HT1080 (cell line): ENCODE measurements around the gene CFAP251. TPM values are rescaled to one million over a fixed set of nuclear protein-coding genes. Genes with fewer than 3 reads are reported as not detected.
A peak's percentile ranks its signal among the peaks of the same experiment; 100 is the strongest.
"Not testable (repeated sequence)": the region's sequence is repeated elsewhere in the genome, so short reads cannot be mapped to it uniquely, and the experiment has no call there.

Experiments used
- DNase-seq: peaks from one replicate; pipeline ENCODE4 v3.0.0-alpha.2; 2015; ENCODE audit warnings: low read depth
- total RNA-seq: library from RNA; depleted of rRNA; stranded (reverse); fragments of >200 nt; shearing (Covaris generic); gene quantifications from 2 replicates; pipeline ENCODE4 v1.2.3, GENCODE V29; 2014

The CFAP251 gene
- total RNA-seq, 1 experiment from 2014 or later: 11.2 TPM

- no peak for DNase-seq
These were observed 55.9 kb downstream of the CFAP251 start for GRCh38 chr12:121974026-121974985.

DNA sequence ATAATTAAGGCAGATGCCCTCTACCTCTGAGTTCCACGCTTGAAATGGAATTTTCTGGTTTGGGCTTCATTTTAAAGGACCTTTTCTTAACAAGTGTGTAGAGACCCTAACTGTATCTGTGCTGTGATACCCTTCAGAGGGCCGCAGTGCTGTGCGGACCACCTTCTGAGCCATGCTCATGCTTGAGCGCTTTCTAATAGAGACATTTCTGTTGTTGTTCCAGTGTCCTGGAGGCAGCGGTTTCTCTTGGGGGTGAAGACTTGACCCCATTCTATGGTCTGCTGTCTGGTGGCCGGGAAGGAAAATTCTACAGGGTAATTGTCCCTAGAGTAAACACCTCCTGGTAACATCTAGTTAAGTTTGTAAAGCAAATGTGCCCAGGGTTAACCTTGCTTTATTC lies 56.6 kb downstream of the CFAP251 start:
- DNase-seq: no peak

GRCh38 chr12:121976950-121977349 lies 58.6 kb downstream of the CFAP251 start:
- no peak for DNase-seq

DNA sequence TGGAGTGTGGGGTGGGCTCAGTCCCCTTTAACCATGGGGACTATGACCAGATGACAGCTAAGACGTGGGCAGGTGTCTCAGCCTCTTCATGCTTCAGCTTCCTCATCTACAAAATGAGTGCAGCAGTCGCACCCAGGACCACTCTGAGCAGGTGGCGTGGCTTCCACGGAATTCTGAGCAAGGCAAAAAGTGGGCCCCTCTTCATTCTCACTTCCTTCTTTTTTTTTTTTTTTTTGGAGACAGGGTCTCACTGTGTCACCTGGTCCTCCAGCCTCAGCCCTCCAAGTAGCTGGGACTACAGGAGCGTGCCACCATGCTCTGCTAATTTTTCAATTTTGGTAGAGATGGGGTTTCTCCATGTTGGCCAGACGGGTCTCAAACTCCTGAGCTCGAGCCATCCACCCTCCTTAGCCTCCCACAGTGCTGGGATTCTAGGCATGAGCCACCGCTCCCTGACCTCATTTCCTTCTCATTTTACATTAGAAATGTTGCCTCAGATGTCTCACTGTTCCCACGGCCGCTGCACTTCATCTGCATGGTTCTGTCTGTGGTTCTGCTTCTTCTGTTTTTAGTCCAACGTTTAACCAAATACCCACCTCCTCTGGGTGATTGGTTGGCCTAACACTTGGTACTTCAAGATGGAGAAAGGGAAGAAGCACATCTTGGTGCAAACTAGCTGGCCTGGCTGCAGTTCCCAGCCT lies 61.9 kb downstream of the CFAP251 start:
- DNase-seq: peak; percentile 48

GRCh38 chr12:121980892-121981272 lies 62.5 kb downstream of the CFAP251 start:
- no peak for DNase-seq

DNA sequence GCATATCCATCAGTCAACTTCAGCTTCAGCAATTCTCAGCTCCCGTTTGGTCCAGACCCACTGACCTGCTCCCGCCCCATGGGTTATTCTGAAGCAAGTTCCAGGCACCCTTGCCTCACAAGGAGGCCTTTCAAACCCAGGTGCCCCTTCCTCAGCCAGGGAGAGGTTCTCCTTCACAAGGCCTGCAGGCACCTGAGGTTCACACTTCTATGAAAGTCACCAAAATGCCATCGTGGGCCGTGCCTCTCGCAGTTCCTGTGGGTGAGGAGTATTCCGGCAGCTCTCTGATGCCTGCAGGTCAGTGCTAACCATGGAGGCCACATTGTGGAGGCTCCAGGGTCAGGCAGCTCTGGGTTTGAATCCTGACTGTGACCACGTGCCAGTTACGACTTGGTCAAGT lies 63.1 kb downstream of the CFAP251 start:
- DNase-seq: no peak

DNA sequence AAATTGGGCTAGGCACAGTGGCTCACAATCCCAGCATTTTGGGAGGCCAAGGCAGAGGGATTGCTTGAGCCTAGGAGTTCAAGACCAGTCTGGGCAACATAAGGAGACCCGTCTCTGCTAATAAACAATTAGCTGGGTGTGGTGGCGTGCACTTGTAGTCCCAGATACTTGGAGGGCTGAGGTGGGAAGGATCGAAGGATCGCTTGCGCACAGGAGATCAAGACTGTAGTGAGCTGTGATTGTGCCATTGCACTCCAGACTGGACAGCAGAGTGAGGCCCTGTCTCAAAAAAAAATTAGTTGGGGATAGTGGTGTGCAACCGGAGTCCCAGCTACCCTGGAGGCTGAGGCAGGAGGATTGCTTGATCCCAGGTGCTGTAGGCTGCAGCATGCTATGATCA lies 64.6 kb downstream of the CFAP251 start:
- DNase-seq: no peak

GRCh38 chr12:121983536-121984210 lies 65.3 kb downstream of the CFAP251 start:
- DNase-seq: no peak

- DNase-seq: no peak
These were observed 68.3 kb downstream of the CFAP251 start for GRCh38 chr12:121986489-121987245.

DNA sequence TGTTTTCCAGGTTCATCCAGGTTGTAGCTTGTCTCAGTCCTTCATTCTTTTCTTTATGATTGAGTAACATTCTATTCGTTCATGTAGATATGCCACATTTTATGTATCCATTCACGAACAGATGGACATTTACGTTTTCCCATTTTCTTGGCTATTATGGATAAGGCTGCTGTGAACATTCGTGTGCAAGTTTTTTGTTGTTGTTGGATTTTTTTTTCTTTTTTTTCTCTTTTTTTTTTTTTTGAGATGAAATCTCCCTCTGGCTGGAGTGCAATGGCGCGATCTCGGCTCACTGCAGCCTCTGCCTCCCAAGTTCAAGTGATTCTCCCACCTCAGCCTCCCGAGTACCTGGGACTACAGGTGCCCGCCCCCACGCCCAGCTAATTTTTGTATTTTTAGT lies 70.1 kb downstream of the CFAP251 start:
- DNase-seq: not testable (repeated sequence)

DNA sequence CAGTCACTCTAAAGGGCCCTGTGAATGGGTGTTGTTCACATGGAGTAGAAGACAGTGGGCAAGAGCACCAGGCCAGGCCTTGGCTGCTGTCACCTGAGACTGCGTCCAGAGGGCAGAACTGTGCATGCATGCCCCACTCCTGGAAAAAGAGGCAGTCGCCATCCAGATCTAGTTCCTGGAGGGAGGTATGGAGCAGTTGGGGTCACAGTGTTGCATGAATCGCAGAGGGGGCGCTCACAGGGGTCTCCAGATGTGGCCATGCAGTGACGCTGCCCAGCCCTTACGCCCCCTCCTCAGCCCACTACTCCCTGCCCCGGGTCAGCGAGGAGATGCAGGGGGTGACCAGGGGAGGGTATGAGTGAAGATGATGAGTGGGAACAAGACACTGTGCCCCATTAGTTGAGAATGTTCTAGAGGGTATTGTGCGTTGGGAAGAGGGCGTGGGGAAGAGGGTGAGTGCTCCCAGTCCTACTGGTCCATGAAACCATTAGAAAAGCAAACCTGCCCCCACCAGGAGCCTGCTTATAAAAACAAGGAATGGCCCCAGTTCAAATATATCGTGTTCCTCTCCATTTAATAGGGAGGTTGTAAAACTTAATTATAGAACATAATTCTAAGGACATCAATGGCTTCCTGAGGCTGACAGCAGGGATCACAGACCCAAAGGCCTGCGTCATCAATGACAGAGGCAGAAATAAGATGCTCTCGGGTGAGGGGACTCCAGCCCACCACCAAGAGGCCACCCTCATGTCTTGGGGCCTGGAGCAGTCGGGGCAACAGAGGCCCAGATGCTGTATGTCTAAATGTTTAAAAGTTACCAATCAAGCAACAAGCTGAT lies 71.1 kb downstream of the CFAP251 start:
- no peak for DNase-seq

GRCh38 chr12:121990114-121990647 lies 71.8 kb downstream of the CFAP251 start:
- no peak for DNase-seq

DNA sequence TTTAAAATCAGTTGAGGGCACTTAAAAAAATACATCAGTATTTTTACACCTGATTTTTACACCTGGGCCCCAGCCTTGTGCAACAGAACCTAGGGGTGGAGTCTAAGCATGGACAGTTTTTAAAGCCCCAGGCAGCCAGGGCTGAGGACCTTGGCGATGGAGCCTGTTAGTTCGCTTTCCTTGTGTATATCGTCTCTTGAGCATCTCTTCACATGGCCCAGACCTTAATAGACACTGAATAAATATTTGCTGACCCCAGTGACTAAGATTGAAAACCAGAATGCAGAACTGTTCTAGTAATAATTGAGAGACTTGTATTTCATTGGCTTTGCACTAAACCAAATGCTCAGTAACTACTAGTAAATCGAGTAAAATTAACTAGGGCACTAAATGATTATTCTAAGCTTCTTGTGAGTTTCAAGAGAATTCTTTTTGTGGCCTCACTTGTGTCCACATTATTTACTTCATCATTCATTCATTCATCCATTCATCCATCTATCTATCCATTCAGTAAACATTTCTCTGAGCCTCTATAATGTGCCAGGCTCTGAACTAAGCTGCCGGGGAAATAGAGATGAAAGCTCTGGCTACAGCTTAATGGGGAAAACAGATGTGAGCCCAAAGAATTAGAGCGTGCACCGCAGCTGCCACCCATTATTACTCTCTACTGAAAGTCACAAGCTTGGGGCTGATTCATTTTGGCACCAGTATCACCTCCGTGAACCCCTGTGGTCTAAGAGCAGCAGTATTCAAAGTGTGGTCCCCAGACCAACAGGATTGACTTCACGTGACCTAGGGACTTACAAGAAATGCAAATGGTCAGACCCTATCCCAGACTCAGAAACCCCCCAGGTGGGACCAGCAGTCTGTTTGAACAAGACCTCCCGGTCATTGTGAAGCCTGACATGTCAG lies 72.6 kb downstream of the CFAP251 start:
- no peak for DNase-seq

- peak; percentile 97 for DNase-seq
These were observed 73.9 kb downstream of the CFAP251 start for GRCh38 chr12:121992059-121992879.

DNA sequence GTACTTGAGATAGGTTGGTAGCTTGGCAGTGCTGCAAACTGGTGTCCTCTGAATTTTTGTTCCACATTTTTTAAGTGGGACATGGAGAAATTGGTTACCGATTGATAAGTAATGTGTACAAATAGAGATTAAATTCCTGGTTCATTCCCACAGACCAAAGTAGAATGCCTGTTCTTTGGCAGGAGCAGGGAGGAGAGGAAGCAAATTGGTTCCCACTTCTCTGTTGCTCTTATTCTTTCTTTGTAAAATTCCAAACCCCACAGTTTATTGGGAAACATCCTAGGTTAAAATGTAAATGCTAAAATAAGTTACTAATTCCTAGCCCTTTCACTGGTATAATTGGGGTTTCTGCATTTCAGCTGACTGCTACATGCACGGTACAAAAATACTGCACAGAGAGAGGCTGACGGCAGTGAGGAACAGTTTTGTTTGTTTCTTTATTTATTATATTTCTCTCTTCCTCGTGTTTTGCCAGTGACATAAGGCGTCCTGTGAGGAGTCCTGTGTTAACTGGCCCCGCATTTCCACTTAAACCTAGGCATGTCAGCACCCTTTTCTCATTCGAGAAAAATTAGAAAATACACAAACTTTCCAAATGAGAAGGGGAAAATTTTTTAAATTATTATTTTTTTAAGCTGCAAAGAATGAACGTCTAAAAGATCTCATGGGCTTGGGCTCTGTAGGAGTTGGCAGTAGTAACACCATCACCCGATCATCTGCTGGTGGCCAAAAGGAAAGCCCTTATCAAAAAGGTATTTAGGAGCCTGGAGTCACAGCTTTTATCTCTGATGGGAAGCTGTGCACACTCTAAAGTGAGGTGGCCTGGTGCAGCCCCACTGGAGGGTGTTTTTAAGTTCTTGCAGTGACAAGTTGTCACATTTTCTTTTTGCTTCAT lies 77.9 kb downstream of the CFAP251 start:
- no peak for DNase-seq

DNA sequence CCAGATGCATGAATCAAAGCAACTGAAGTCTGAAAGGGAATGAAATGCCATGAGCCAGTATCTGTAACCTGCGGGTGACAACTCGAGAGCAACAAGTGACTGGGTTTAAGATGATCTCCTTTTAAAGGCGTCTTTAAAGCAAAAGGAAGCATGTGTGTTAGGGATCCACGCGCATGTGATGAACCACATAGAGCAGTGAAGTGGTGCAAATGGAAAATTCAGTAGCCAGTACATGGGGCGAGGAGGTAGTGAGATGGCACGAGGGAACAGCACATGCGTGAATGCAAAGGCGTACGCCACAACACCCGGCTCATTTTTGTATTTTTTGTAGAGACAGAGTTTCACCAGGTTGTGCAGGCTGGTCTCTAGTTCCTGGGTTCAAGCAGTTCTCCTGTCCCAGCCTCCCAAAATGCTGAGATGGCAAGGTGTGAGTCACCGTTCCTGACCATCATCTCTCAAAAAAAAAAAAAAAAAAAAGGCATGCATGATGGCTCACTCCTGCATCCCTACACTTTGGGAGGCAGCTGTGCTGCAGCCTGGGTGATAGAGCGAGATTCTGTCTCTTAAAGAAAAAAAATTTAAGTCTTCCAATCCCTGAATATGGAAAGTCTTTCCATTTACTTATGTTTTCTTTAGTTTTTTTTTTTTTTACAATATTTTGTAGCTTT lies 78.7 kb downstream of the CFAP251 start:
- peak; percentile 60 for DNase-seq
